HG03575 (cell line): ENCODE results near the gene TUBB.
"Not testable (repeated sequence)": the region's sequence is repeated elsewhere in the genome, so short reads cannot be mapped to it uniquely, and the experiment has no call there.

ENCODE experiments used
- ATAC-seq: cut with Tn5 transposase; IDR thresholded peaks from one replicate; pipeline ENCODE4 v1.9.1; 2021; ENCODE audit not compliant: unreplicated experiment, insufficient number of reproducible peaks, low FRiP score; ENCODE audit errors: extremely low read depth

Gene TUBB

GRCh38 chr6:30752157-30752927 is 32.2 kb downstream of the TUBB start:
- ATAC-seq = no peak

- ATAC-seq = no peak
Observed at GRCh38 chr6:30754631-30755030, 34.5 kb downstream of the TUBB start.

DNA sequence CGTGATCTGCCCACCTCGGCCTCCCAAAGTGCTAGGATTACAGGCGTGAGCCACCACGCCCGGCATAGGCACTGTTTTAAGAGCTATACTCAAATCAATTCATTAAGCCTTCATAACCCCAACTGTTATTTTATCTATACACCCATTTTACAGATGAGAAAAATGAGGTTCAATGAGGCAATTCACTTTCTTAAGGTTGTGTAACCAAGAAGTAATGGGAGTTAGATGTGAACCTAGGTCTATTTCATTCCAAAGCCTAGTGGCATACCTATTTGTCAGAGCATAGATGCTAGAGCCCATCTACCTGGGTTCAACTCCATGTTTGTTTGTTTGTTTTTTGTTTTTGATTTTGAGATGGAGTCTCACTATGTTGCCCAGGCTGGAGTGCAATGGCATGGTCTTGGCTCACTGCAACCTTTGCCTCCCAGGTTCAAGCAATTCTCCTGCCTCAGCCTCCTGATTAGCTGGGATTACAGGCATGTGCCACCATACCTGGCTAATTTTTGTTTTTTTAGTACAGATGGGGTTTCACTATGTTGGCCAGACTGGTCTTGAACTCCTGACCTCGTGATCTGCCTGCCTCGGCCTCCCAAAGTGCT is 36.4 kb downstream of the TUBB start:
- not testable (repeated sequence) for ATAC-seq

GRCh38 chr6:30757261-30757904 is 37.2 kb downstream of the TUBB start:
- no peak for ATAC-seq

DNA sequence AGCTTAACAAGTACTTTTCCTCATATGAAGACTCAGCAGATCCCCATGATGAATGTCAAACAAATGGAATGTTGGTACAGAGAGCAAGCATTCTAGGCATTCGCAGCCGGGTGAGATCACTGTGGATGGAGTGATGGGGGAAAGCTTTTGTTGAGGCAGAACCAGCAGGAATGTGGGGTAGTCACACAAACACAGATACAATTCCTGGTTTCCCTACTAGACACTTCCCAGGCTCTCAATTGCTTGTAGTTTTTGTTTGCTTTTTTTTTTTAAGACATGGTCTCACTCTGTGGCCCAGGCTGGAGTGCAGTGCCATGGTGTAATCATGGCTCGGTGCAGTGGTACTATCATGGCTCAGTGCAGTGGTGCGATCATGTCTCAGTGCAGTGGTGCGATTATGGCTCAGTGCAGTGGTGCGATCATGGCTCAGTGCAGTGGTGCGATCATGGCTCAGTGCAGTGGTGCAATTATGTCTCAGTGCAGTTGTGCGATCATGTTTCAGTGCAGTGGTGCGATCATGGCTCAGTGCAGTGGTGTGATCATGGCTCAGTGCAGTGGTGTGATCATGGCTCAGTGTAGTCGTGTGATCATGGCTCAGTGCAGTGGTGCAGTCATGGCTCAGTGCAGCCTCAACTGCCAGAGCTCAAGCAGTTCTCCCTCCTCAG is 39.6 kb downstream of the TUBB start:
- no peak for ATAC-seq

DNA sequence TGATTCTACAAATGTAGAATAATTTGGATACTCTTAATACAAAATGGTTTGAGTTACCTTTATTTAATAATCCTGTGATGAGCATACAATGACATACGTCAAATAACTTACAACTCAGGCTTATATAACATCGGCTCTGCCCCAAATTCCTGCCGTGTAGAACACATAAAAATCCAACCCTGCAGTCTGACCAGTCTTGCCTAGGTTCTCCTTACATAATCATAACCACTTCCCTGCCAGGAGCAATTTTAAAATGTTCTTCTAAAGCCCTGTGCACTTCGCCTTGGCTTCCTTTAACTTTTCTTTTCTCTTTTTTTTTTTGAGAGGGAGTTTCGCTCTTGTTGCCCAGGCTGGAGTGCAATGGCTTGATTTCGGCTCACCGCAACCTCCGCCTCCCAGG is 40.4 kb downstream of the TUBB start:
- no peak for ATAC-seq

GRCh38 chr6:30761791-30762429 is 41.8 kb downstream of the TUBB start:
- no peak for ATAC-seq

DNA sequence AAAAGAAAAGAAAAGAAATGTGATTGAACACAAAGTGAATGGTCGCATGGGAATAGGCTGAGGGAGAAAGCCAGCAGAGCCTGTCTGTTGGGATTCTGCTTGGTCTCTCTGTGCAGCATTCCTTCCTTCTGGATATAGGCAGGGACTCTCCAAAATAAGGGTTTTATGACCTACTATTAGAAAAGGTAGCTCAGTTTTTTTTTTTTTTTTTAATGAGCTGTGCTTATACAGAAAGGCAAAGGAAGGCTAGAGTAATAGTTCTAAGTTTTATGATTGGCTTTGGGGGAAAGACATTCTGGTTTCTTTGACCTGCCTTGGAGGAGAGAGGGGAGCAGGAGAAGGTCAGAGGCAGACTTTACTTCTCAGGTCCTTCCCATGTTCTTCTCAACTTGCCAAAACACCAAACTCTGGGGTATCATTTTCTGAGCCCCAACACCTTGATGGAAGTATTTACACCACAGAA is 43.0 kb downstream of the TUBB start:
- no peak for ATAC-seq

DNA sequence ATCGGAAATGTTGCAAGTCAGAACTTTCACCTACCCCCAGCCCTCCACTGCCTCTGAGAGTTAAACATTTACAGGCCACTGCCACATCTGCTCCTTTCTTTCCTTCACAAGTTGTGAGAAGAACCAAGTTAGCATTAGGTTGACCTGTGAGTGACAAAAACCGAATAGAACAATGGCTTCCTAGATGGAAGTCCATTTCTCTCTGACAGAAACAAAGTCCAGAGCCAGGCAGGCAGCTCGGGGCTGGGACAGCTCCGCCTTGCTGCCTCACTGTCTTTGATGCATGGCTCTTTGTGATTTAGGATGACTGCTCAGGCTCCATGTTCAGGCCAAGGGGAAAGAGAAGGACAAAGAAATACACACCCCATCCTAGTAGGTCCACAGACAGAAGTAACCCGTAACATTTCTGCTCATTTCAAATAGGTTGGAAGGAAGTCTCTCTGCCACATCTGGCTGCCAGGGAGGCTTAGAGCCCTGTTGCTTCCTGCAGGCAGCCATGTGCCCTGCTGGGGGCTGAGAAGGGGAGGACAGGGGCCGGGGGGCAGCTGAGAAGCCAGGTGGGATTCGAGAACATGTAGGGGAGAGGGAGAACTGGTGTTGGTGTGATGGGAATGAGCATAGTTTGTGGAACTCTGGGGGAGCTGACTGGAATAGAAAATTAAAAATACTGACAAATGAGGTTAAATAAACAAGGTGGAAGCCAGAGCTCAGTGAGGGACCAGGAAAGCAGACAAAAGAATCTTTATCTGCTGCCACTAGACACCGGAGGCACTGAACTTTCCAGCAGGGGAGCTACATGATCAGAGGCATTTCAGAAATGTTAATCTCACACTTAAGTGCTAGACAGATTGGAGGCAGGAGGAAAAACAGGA is 43.7 kb downstream of the TUBB start:
- ATAC-seq = no peak

DNA sequence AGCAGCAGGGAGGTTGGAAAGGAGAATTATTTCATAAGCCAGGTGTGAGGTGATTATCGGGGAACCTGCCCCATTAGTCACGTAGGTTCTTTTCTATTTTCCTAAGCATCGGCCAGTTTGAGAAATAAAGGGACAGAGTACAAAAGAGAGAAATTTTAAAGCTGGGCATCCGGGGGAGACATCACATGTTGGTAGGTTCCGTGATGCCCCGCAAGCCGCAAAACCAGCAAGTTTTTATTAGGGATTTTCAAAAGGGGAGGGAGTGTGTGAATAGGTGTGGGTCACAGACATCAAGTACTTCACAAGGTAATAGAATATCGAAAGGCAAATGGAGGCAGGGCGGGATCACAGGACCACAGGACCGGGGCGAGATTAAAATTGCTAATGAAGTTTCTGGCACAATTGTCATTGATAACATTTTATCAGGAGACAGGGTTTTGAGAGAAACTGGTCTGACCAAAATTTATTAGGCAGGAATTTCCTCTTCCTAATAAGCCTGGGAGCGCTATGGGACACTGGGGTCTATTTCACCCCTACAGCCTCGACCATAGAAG is 44.4 kb downstream of the TUBB start:
- ATAC-seq = not testable (repeated sequence)

GRCh38 chr6:30765495-30765894 is 45.3 kb downstream of the TUBB start:
- not testable (repeated sequence) for ATAC-seq

GRCh38 chr6:30766461-30767157 is 46.5 kb downstream of the TUBB start:
- ATAC-seq = no peak

- no peak for ATAC-seq
Observed at GRCh38 chr6:30767158-30767943, 47.2 kb downstream of the TUBB start.

DNA sequence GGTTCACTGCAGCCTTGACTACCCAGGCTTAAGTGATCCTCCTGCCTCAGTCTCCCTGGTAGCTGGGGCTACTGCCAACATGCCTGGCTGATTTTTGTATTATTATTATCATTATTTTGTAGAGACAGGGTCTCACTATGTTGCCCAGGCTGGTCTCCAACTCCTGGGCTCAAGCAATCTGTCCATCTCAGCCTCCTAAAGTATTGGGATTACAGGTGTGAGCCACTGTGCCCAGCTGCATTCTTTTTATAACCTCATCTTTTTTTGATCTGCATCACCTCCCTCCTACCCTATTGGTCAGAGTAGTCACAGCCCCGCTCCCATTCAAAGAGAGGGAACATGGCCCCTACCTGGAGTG is 47.8 kb downstream of the TUBB start:
- no peak for ATAC-seq

- no peak for ATAC-seq
Observed at GRCh38 chr6:30768634-30769087, 48.5 kb downstream of the TUBB start.

- no peak for ATAC-seq
Observed at GRCh38 chr6:30769088-30769852, 49.1 kb downstream of the TUBB start.
